NCI-H1105 treated with DMSO at 0.1 percent for 48 hours (cell line): Measurements from ENCODE around the gene RILPL1.
"Not testable (repeated sequence)": the region's sequence is repeated elsewhere in the genome, so short reads cannot be mapped to it uniquely, and the experiment has no call there.

Source experiments
- DNase-seq: peaks from one replicate; lab custom pipeline; 2025; lab: John Stamatoyannopoulos, UW

Gene RILPL1

DNA sequence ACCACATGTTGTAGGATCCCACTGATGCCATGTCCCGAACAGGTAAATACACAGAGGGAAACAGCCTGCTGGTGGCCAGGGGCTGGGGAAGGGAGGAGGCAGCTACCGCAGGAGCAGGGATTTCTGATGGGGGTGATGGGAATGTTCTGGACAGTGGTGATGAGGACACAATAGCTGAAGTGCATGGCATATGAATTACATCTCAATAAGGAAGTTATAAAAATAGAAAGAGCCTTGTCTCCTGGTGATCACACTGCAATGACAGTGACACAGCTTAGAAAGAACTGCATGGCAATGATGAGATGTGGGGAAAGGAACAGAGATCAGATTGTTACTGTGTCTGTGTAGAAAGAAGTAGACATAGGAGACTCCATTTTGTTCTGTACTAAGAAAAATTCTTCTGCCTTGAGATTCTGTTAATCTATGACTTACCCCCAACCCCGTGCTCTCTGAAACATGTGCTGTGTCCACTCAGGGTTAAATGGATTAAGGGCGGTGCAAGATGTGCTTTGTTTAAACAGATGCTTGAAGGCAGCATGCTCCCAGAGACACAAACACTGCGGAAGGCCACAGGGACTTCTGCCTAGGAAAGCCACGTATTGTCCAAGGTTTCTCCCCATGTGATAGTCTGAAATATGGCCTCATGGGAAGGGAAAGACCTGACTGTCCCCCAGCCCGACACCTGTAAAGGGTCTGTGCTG lies 41.0 kb downstream of the RILPL1 start:
- not testable (repeated sequence) for DNase-seq

- DNase-seq: no peak
Observed at GRCh38 chr12:123491481-123491880, 42.0 kb downstream of the RILPL1 start.

DNA sequence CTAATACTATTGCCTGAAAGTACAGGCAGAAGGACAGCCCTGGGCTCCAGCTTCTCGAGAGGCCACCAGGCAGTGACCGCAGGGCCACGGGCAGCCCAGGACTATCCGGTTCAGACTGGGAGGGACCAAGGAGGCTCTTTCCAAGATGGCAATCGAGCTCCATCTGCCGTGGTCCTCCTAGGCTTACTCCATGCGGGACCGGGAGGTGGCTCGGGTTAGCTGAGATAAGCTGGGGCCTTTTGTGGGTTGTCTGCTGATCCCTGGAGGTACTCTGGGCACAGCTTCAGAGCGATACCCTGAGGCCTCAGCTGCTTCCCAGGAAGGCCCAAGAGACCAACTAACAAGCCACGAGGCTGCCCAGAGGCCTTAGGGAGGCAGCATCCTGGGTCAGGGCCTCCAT lies 42.5 kb downstream of the RILPL1 start:
- no peak for DNase-seq

DNA sequence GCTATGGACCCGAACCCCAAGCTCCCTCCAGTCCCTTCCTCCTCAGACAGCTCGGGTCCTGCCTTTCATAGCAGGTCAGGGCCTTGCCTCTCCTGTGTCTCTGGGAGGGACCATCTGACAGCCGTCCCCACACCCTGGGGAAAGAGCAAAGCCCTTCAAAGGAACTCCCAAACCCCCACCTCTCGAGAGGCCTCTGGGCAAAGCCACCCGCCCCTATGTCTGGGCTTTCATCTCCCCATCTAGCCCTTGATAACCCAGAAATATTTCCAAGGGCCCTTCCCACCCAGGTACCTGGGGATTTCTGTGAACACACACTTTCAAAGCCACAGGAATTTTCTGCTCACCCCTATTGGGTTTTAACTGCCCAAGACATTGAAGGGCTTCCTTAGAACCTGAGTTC lies 43.4 kb downstream of the RILPL1 start:
- DNase-seq: no peak

- DNase-seq: no peak
Observed at GRCh38 chr12:123489580-123489979, 43.9 kb downstream of the RILPL1 start.

- no peak for DNase-seq
Observed at GRCh38 chr12:123488539-123489230, 44.8 kb downstream of the RILPL1 start.

DNA sequence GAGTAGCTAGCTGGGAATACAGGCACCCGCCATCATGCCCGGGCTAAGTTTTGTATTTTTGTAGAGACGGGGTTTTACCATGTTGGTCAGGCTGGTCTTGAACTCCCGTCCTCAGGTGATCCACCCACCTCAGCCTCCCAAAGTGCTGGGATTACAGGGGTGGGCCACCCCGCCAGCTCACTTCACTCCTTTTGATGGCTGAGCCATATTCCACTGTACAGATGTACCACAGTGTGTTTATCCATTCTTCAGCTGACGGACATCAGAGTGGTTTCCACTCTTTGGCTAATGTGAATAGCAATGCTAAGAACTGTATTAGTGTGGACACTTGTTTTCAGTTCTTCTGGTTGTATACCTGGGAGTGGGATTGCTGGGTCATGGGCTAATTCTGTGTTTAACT lies 46.1 kb downstream of the RILPL1 start:
- no peak for DNase-seq

DNA sequence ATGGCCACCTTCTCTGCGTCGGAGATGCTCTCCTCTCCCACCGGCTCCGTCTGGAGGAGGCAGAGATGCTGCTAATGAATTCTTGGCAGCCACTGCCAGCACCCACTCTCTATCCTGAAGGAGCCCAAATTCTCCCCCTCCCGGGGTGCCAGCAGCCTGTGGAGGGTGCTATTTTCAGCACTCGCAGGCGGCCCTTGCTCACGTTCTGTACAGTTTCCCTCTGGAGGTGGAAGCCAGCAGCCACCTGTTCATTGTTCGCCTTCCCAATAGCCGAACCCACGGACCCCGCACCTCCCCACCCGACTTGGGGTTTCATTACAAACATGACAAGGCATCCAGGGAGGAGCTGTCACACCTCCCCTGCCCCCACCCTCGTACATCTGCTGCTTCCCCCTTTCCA lies 47.8 kb downstream of the RILPL1 start:
- no peak for DNase-seq

DNA sequence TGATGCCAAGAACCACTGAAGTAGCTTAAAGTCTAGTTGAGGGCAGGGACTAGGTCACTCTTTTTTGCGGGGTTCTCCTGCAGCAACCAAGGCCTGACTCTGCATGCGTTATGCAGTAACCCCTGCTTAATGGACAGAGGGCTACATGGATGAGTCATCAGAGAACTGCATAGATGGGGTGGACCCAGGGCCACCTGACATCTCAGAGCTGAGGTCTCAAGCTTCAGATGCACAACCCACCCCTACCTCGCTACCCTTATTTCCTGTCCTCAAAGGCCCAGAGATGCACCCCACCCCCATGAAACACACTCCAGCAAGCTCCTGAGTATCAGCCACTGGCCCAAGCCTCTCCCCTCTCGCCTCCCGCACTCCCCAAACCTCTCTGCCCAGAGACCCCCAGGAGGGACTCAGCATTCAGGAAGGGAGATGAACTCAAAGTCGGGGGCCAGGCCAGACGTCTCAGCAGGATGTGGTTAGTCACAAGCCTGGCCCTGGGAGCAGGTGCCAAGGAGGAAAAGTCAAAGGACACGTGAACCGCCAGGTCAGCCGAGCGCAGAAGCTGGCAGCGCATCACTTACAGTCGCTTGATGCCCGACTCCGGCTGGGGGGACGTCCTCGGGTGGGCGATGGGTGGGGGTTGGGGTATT lies 49.8 kb downstream of the RILPL1 start:
- no peak for DNase-seq

DNA sequence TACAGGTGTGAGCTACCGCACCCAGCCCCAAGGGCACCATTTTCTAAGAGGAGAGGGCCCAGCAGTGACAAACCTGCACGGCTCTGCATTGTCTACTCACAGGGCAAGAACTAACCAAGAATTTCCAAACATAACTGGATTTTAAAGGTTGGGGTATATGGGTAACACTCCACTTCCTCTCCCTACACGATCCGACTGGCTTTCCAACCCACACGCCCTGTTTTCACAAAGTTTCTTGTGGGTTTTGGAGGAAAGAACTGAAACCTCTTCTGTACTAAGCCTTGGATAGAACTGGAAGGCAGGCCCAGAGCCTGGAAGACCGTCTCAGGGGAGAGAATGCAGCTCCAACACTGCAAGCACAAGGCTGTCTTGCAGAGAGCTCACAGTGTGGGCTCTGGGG lies 50.6 kb downstream of the RILPL1 start:
- no peak for DNase-seq

DNA sequence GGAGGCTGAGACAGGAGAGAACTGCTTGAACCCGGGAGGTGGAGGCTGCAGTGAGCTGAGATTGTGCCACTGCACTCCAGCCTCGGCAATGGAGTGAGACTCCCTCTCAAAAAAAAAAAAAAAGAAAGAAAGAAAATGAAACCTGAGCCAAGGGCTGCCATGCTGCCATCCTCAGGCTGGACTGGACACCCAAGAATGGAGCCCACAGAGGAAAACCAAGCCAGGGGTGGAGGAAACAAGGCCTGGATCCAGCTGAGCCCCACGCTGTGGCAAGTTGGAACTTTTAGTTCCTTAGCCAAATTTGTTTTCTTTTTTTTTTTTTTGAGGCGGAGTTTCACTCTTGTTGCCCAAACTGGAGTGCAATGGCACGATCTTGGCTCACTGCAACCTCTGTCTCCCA lies 52.3 kb downstream of the RILPL1 start:
- DNase-seq: not testable (repeated sequence)

DNA sequence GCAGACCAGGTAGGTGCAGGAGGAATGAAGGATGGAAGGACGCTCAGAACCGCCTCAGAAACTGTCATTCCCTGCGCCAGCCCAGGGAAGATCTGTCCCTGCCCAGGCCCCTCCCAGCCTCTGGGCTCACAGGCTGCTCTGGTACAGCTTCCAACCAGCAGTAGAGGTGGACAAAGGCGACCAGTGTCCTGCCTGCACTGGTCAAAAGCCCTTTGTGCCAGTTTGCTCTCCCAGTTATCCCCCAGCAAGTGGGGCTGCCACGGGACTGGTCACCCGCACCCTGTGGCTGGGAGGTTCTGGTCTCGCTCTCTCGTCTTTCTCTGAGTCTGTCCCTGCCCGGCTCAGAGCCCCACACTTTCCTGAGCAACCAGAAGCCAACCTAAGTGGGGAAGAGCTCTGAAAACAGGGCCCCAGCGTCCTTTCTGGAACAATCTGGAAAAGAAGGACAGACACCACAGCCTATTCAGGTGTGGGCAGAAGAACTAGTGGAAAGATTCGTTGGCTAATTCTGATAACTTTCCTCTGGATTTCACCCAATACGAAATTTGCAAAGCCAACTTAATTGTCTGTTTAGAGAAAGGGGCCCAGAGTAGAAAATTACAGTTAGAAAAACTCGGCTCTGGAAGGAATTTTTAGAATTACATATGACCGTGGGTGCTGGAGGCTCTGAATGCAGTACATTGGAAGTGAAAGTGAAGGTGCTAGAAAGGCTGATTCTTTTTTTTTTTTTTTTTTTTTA lies 53.9 kb downstream of the RILPL1 start:
- DNase-seq: no peak

DNA sequence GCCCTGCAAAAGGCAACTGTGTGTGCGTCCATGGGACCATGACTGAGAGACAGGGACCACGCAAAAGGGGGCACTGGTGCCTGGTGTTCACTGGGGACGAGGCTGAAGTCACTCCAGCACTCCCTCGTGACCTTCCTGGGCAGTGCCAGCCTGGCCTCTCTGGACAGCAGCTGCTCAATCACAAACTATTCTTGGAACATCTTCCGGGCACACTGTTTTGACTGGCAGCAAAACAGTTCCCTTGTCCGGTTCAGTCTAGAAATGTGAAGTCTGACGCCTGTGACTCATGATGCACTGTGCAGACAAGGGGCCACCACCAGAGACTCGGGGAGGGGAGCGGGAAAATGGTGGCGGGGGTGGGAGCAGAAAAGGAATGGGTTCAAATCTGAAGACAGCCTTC lies 54.8 kb downstream of the RILPL1 start:
- DNase-seq: no peak

- no peak for DNase-seq
Observed at GRCh38 chr12:123478069-123478468, 55.5 kb downstream of the RILPL1 start.

DNA sequence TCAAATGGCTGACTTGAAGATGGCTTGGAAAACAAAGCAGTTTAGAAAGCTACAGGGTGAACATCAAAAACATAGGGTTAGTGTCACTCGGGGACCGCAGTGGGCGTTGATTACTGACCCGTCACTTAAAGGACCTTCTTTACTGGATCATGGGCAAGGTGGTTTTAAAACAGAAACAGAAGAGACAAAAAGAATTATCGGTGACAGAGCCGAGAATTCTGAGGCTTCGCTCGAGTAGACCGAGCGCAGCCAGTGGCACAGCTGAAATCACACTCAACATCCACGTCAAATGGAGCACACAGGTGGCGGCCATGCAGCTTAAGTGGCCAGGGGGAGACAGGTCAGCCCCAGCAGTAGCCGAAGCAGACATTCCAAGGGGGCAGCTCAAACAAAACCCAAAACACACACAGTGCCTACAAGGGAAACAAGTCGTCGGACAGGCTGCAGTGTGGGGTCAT lies 58.2 kb downstream of the RILPL1 start:
- DNase-seq: no peak

GRCh38 chr12:123474485-123475245 lies 58.9 kb downstream of the RILPL1 start:
- DNase-seq: no peak

DNA sequence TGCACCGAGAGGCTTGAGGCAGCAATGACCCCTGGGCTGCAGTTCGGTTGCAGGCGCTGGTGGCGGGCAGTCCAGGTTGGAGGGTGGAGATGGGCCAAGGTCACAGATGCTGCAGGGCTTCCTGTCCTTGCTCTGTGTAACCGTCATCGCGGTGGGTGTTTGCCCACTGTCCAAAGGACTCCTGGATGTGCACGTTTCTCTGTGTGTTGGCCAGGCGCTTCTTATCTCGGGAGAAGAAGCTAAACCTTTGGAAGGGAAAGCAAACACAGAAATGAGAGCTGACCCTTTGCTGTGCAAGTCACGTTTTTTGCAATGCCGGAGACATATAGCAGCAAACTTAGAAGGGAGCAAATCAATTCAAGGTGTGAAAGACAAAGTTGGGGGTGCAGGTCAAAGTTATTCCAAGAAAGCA lies 61.1 kb downstream of the RILPL1 start:
- DNase-seq: no peak

DNA sequence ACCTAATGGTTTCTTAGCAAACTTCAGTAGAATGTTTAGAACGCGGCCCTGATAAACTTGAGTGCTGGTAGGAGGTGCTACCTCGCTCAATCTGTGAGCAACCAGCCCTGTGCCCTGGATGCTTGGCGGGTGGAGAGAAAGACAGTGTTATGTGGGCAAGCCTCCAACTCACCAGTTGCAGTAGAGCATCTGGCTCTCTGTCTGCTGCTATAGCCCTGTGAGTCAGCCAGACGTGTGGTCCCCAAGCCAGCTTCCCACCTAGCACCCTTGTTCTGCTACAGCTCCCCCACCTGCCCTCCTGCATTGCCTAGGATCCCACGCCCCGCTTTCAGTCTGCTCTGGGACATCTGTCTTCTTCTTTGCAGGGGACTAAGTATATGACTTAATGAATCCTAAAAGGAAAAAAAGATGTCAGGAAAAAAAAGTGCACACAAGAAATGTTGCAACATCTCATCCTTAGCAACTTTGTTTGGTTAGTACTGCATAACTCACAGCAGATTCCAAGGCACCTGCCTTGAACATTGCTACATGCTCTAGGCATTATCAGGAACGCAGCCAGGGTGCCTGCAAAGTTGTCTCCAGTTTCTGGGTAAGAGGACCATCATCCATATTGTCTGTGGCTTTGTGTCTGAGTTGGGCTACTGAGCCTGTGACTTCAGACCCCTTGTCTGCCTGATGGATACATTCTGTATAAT lies 62.0 kb downstream of the RILPL1 start:
- DNase-seq: no peak

DNA sequence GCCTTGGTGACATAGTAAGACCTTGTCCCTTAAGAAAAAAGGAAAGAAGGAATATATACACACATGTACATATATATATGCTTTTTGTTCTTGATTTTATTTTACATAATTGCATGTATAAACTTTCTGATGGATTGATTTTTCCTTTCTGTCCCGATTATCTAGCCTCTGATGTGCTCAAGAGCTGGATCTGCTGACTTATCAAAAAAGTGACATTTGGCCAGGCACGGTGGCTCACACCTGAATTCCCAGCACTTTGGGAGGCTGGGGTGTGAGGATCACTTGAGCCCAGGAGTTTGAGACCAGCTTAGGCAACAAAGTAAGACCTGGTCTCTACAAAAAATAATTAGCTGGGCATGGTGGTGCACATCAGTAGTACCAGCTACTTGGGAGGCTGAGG lies 63.5 kb downstream of the RILPL1 start:
- DNase-seq: no peak

- no peak for DNase-seq
Observed at GRCh38 chr12:123468786-123469185, 64.7 kb downstream of the RILPL1 start.

- DNase-seq: no peak
Observed at GRCh38 chr12:123465084-123465483, 68.4 kb downstream of the RILPL1 start.
